K562 (cell line): ENCODE measurements around the gene LRRC14B. TPM values are rescaled to one million over a fixed set of nuclear protein-coding genes. Genes with fewer than 3 reads are reported as not detected.
"Not testable (repeated sequence)": the region's sequence is repeated elsewhere in the genome, so short reads cannot be mapped to it uniquely, and the experiment has no call there.

ENCODE experiments used
- ATAC-seq: fragments of 200-7000 bp; cut with Tn5 transposase; 3 replicates; pipeline ENCODE4 v1.9.1; 2020; ENCODE audit warnings: moderate library complexity
- BruUV-seq: library from RNA; stranded (reverse); fragments of 400-500 nt; replicated peaks from 2 replicates; lab custom pipeline; 2021; lab: Mats Ljungman, UMichigan
- CTCF ChIA-PET: fragments of 300-600 bp; formaldehyde crosslinking; extraction: SDS; loops from one replicate; lab custom pipeline; 2021; ENCODE audit warnings: low intra/inter-chr PET ratio; lab: Yijun Ruan, JAX
- POLR2A ChIA-PET: fragments of 300-600, 350-650 bp; sonication (Branson Sonifier 250); formaldehyde crosslinking; extraction: SDS; loops from one replicate; lab custom pipeline; 2021; ENCODE audit warnings: antibody characterized with exemption, inconsistent platforms; lab: Yijun Ruan, JAX
- DNase-seq, 4 experiments: peaks; one replicate each; pipeline versions ENCODE4 v3.0.0 to v3.0.0-alpha.2; 2011 to 2018; ENCODE audit warnings: low spot score in 3 of 4, mixed read lengths in 3 of 4; ENCODE audit errors: extremely low read depth in 1 of 4
- FAIRE-seq: peaks from 2 replicates; lab custom pipeline; 2011; peaks lifted over from hg19 to GRCh38; lab: Jason Lieb, UNC
- H2AFZ ChIP-seq: 2 replicates; pipeline ENCODE4 v1.6.0; 2011; ENCODE audit warnings: low read depth, low read length, control low read depth, inconsistent platforms
- H3K27ac ChIP-seq: fragments of 200-600 bp; 3 replicates; pipeline ENCODE4 v1.8.0; 2011; ENCODE audit warnings: low read depth, mild to moderate bottlenecking, control low read depth, inconsistent platforms, low read length, moderate library complexity, mixed read lengths; ENCODE audit errors: extremely low read depth
- H3K27me3 ChIP-seq, 2 experiments: fragments of 300-600 bp in 1 of 2; 2 replicates in 1 of 2; 3 replicates in 1 of 2; pipeline versions ENCODE4 v1.6.0 to v1.8.0; 2011; ENCODE audit warnings: inconsistent platforms in 2 of 2, low read length in 2 of 2, mild to moderate bottlenecking in 1 of 2, mixed read lengths in 1 of 2, moderate library complexity in 1 of 2; ENCODE audit not compliant: control insufficient read depth in 2 of 2, insufficient read depth in 2 of 2
- H3K36me3 ChIP-seq: fragments of 300-600 bp; 3 replicates; pipeline ENCODE4 v1.8.0; 2011; ENCODE audit warnings: mild to moderate bottlenecking, low read length, inconsistent platforms; ENCODE audit not compliant: control insufficient read depth, insufficient read depth
- H3K4me1 ChIP-seq, 2 experiments: fragments of 200-600 bp in 1 of 2; replicated peaks in 1 of 2; 2 replicates in 1 of 2; 3 replicates in 1 of 2; pipeline versions ENCODE4 v1.5.1 to v1.8.0; 2011; ENCODE audit warnings: inconsistent platforms in 2 of 2, low read length in 2 of 2, mild to moderate bottlenecking in 1 of 2, mixed read lengths in 1 of 2, moderate library complexity in 1 of 2; ENCODE audit not compliant: control insufficient read depth in 2 of 2, insufficient read depth in 2 of 2
- H3K4me2 ChIP-seq: 2 replicates; pipeline ENCODE4 v1.6.1; 2011; ENCODE audit warnings: low read length, control low read depth, inconsistent platforms, mixed read lengths; ENCODE audit not compliant: insufficient read depth
- H3K4me3 ChIP-seq: fragments of 200-600 bp; sonication (generic), shearing (Covaris generic); 2 replicates; pipeline ENCODE4 v1.5.1; 2016; ENCODE audit warnings: control low read depth, inconsistent platforms
- H3K79me2 ChIP-seq: fragments of 200-600 bp; 3 replicates; pipeline ENCODE4 v1.8.0; 2011; ENCODE audit warnings: low read length, inconsistent platforms; ENCODE audit not compliant: control insufficient read depth, insufficient read depth
- H3K9ac ChIP-seq, 2 experiments: 2 replicates each; pipeline versions ENCODE4 v1.6.0 to v1.6.1; 2011; ENCODE audit warnings: low read depth in 2 of 2, low read length in 2 of 2, control low read depth in 1 of 2, inconsistent platforms in 1 of 2, mild to moderate bottlenecking in 1 of 2, mixed read lengths in 1 of 2; ENCODE audit not compliant: insufficient read depth in 1 of 2
- H3K9me1 ChIP-seq: one replicate; pipeline ENCODE4 v1.6.0; 2011; ENCODE audit warnings: inconsistent platforms, mild to moderate bottlenecking, low read length, moderate library complexity; ENCODE audit not compliant: control insufficient read depth, insufficient read depth
- H3K9me3 ChIP-seq: replicated peaks from 2 replicates; pipeline ENCODE4 v1.5.1; 2011; ENCODE audit warnings: low read depth, low read length, inconsistent platforms; ENCODE audit not compliant: control insufficient read depth, insufficient read depth
- H4K20me1 ChIP-seq: replicated peaks from 2 replicates; pipeline ENCODE4 v1.6.1; 2011; ENCODE audit warnings: low read length, inconsistent platforms, mixed read lengths; ENCODE audit not compliant: control insufficient read depth, insufficient read depth
- CC2D1A ChIP-seq: fragments of 450-650 bp; IDR thresholded peaks from 2 replicates; pipeline ENCODE4 v1.6.1; 2017; ENCODE audit warnings: mild to moderate bottlenecking
- CHD1 ChIP-seq: fragments of 200-600 bp; sonication (generic); IDR thresholded peaks from one replicate; pipeline ENCODE4 v1.6.1; 2012; ENCODE audit warnings: mild to moderate bottlenecking, moderate library complexity, low read length, inconsistent platforms
- CTCF ChIP-seq, 3 experiments: IDR thresholded peaks in 2 of 3; conservative IDR thresholded peaks in 1 of 3; 2 replicates each; pipeline ENCODE4 v1.5.1; 2011 to 2012; ENCODE audit warnings: low read length in 3 of 3, mild to moderate bottlenecking in 3 of 3, control low read depth in 2 of 3, improper control_type of control experiment in 1 of 3, inconsistent platforms in 1 of 3, low read depth in 1 of 3, mixed read lengths in 1 of 3, moderate library complexity in 1 of 3; ENCODE audit not compliant: insufficient read depth in 2 of 3
- CTCFL ChIP-seq: IDR thresholded peaks from 2 replicates; pipeline ENCODE4 v1.6.1; 2011; ENCODE audit warnings: borderline replicate concordance, low read depth, mild to moderate bottlenecking, moderate library complexity, low read length; ENCODE audit not compliant: insufficient read depth, poor library complexity, severe bottlenecking
- FUS ChIP-seq: fragments of 200-400 bp; formaldehyde crosslinking; optimal IDR thresholded peaks from 2 replicates; pipeline ENCODE3; 2017; ENCODE audit warnings: low read depth, low read length
- MCM3 ChIP-seq: fragments of 450-650 bp; IDR thresholded peaks from 2 replicates; pipeline ENCODE4 v1.6.1; 2016
- RAD21 ChIP-seq, 2 experiments: fragments of 250-450 bp in 1 of 2; fragments of 450-650 bp in 1 of 2; sonication (Bioruptor Pico) in 1 of 2; formaldehyde crosslinking in 1 of 2; IDR thresholded peaks in 1 of 2; conservative IDR thresholded peaks in 1 of 2; 2 replicates each; pipeline versions ENCODE4 v1.4.0 to v1.8.0; 2020 to 2022; ENCODE audit warnings: mild to moderate bottlenecking in 2 of 2, moderate library complexity in 1 of 2
- WGBS: fragments of 100-300 bp; shearing (Covaris generic); methylation state at CpG from one replicate; pipeline ENCODE4 v1.1.6; 2016; ENCODE audit warnings: low coverage, mixed read lengths; ENCODE audit not compliant: insufficient coverage; ENCODE audit errors: missing lambda C conversion rate; 5-methylcytosine and 5-hydroxymethylcytosine counted together
- in situ Hi-C: fragments of 300-500 bp; cut with MboI; formaldehyde crosslinking; loops from 4 replicates; pipeline ENCODE4 v1.15.0; 2018; ENCODE audit warnings: inconsistent platforms, mixed read lengths
- intact Hi-C: fragments of 100-400 bp; cut with micrococcal nuclease; formaldehyde crosslinking; loops from 2 replicates; pipeline ENCODE4 v1.14.2; 2022
- polyA plus RNA-seq, 8 experiments: library from polyadenylated mRNA; depleted of rRNA in 4 of 8; stranded (reverse) in 5 of 8; unstranded in 3 of 8; fragments of >200 nt; fragmentation: Nextera tagmentation in 2 of 8; fragmentation: Illumina TruSeq in 1 of 8; extraction: Ambion mirVana in 2 of 8; extraction: Trizol in 1 of 8; gene quantifications; 2 replicates each; pipeline versions ENCODE4 v1.2.1 to v1.2.3, GENCODE V29; 2011 to 2014; ENCODE audit warnings: inconsistent platforms in 1 of 8, missing spikeins in 1 of 8
- total RNA-seq, 7 experiments: library from RNA; depleted of rRNA in 6 of 7; stranded (reverse); fragments of >200 nt in 6 of 7; fragmentation: Illumina TruSeq in 2 of 7; extraction: Trizol in 2 of 7; gene quantifications; 2 replicates each; pipeline versions ENCODE4 v1.2.1 to v1.2.3, GENCODE V29; 2011 to 2021; ENCODE audit warnings: low replicate concordance in 1 of 7
- TF ChIP-seq, protein P1 (sequence below), 2 experiments: IDR thresholded peaks in 1 of 2; conservative IDR thresholded peaks in 1 of 2; 2 replicates each; pipeline ENCODE4 v1.6.1; 2016; ENCODE audit warnings: low read depth in 2 of 2, mild to moderate bottlenecking in 1 of 2, missing compliant biosample characterization in 1 of 2, missing genetic modification characterization in 1 of 2, moderate library complexity in 1 of 2

Gene LRRC14B
- total and polyA plus RNA-seq, 9 of the 15 experiments (the other 6 are each of a cell fraction or from before 2014, with no cell fraction given), result not detected

- TF ChIP-seq, protein P1, sequence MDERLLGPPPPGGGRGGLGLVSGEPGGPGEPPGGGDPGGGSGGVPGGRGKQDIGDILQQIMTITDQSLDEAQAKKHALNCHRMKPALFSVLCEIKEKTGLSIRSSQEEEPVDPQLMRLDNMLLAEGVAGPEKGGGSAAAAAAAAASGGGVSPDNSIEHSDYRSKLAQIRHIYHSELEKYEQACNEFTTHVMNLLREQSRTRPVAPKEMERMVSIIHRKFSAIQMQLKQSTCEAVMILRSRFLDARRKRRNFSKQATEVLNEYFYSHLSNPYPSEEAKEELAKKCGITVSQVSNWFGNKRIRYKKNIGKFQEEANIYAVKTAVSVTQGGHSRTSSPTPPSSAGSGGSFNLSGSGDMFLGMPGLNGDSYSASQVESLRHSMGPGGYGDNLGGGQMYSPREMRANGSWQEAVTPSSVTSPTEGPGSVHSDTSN (CRISPR knock-in tag; IDR thresholded peaks at IDR 0.05; ENCODE audit: low read depth), result no peak
- TF ChIP-seq, protein P1 (tag; conservative IDR thresholded peaks at IDR 0.05; ENCODE audit: low read depth), result no peak
- TF ChIP-seq MCM3 (no peak), CHD1 (no peak), CC2D1A (no peak), FUS (no peak)
- TF ChIP-seq, all 486 proteins: peak for 0
These were observed 5.1 kb downstream of the LRRC14B start (continued) for GRCh38 chr5:196350-196749.

DNA sequence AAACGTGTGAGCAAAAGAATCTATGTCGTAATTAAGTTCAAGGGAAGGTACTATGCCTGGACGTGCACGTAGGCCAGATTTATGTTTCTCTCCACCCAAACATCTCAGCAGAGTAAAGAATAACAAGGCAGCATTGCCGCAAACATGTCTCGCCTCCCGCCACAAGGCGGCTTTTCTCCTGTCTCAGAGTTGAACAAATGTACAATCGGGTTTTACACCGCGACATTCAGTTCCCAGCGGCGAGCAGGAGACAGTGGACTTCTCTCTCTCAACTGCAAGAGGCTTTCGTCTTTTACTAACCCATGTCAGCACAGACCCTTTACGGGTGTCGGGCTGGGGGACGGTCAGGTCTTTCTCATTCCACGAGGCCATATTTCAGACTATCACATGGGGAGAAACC is 5.7 kb downstream of the LRRC14B start:
- H3K79me2 ChIP-seq, intact Hi-C loops, H3K4me2 ChIP-seq, ATAC-seq, H3K36me3 ChIP-seq, CTCF ChIA-PET, H3K9me3 ChIP-seq, H3K4me3 ChIP-seq, H3K9ac ChIP-seq, H4K20me1 ChIP-seq, H3K9me1 ChIP-seq, H3K27ac ChIP-seq, in situ Hi-C loops, BruUV-seq: not testable (repeated sequence)
- POLR2A ChIA-PET, result interaction anchor here (0.6 kb wide), 1 partner anchor 30 kb away, joined by 3 read pairs; no protein-coding TSS in a partner anchor
- FAIRE-seq (peak; percentile 82), DNase-seq (peak in 1 of 4 experiments; percentile 58)
- TF ChIP-seq CTCFL (peak; percentile 19), RAD21 (CRISPR knock-in tag; conservative IDR thresholded peaks at IDR 0.05 in 1 of 2, IDR thresholded peaks at IDR 0.05 in 1 of 2) (peak in 1 of 2 experiments; percentile 31; a peak in 2 of 4 replicates), CTCF (IDR thresholded peaks at IDR 0.05 in 2 of 3, conservative IDR thresholded peaks at IDR 0.05 in 1 of 3; ENCODE audit: insufficient read depth in 2 of 3, low read depth in 1 of 3, low read length in 3 of 3) (peak in 2 of 3 experiments; percentile 36 to 44; a peak in 4 of 6 replicates)
- Histone ChIP-seq H2AFZ (0 out of 2 replicates have a peak overlapping the region, but pooled peaks have one; percentile 59), H3K27me3 (peaks cover 12 to 27% of the 10 kb centered on the region in 2 experiments; a peak in 4 of 5 replicates), H3K4me1 (peaks cover 2 to 42% of the 10 kb centered on the region in 2 experiments; a peak in 3 of 5 replicates)
- 19% methylated on average over 18 of the region's 18 CpGs for WGBS
